GM18517 (cell line): Measurements from ENCODE around the gene PTPRT.

Source experiments
- ATAC-seq: cut with Tn5 transposase; IDR thresholded peaks from one replicate; pipeline ENCODE4 v1.9.1; 2021; ENCODE audit warnings: mild to moderate bottlenecking, moderate library complexity; ENCODE audit not compliant: unreplicated experiment

The PTPRT gene

GRCh38 chr20:42429761-42430458 is 759.8 kb downstream of the PTPRT start:
- ATAC-seq = no peak

GRCh38 chr20:42419814-42420532 is 769.7 kb downstream of the PTPRT start:
- ATAC-seq = no peak

GRCh38 chr20:42406826-42407225 is 782.9 kb downstream of the PTPRT start:
- ATAC-seq = no peak

GRCh38 chr20:42402455-42402854 is 787.3 kb downstream of the PTPRT start:
- no peak for ATAC-seq

- ATAC-seq = no peak
Observed at GRCh38 chr20:42401613-42402012, 788.1 kb downstream of the PTPRT start.

GRCh38 chr20:42399802-42400201 is 789.9 kb downstream of the PTPRT start:
- no peak for ATAC-seq

GRCh38 chr20:42392442-42392841 is 797.3 kb downstream of the PTPRT start:
- ATAC-seq = no peak

GRCh38 chr20:42391807-42392206 is 797.9 kb downstream of the PTPRT start:
- no peak for ATAC-seq

GRCh38 chr20:42380287-42380686 is 809.4 kb downstream of the PTPRT start:
- ATAC-seq = no peak

- ATAC-seq = no peak
Observed at GRCh38 chr20:42379385-42379784, 810.3 kb downstream of the PTPRT start.

GRCh38 chr20:42378826-42379225 is 810.9 kb downstream of the PTPRT start:
- ATAC-seq = no peak

GRCh38 chr20:42376131-42376530 is 813.6 kb downstream of the PTPRT start:
- ATAC-seq = no peak

- no peak for ATAC-seq
Observed at GRCh38 chr20:42373049-42373448, 816.7 kb downstream of the PTPRT start.

GRCh38 chr20:42370075-42370474 is 819.6 kb downstream of the PTPRT start:
- no peak for ATAC-seq

- ATAC-seq = no peak
Observed at GRCh38 chr20:42368910-42369309, 820.8 kb downstream of the PTPRT start.

GRCh38 chr20:42366626-42367025 is 823.1 kb downstream of the PTPRT start:
- ATAC-seq = no peak

GRCh38 chr20:42364446-42364845 is 825.3 kb downstream of the PTPRT start:
- ATAC-seq = no peak

- no peak for ATAC-seq
Observed at GRCh38 chr20:42361402-42361970, 828.2 kb downstream of the PTPRT start.

- ATAC-seq = no peak
Observed at GRCh38 chr20:42360621-42361020, 829.1 kb downstream of the PTPRT start.

GRCh38 chr20:42359617-42360016 is 830.1 kb downstream of the PTPRT start:
- no peak for ATAC-seq

GRCh38 chr20:42352096-42352495 is 837.6 kb downstream of the PTPRT start:
- no peak for ATAC-seq

GRCh38 chr20:42350521-42350920 is 839.2 kb downstream of the PTPRT start:
- ATAC-seq = no peak
